Stimulated activated CD8-positive, alpha-beta memory T cell treated with anti-CD3 and anti-CD28 coated beads, Interleukin-15, amount 100 ng/mL, for 1 hour (primary cell): ENCODE measurements around the gene JPH4.
A peak's percentile ranks its signal among the peaks of the same experiment; 100 is the strongest.

Experiments
- DNase-seq: peaks from one replicate; pipeline ENCODE4 v3.0.0-alpha.2; 2020; ENCODE audit warnings: low read depth

The JPH4 gene

DNA sequence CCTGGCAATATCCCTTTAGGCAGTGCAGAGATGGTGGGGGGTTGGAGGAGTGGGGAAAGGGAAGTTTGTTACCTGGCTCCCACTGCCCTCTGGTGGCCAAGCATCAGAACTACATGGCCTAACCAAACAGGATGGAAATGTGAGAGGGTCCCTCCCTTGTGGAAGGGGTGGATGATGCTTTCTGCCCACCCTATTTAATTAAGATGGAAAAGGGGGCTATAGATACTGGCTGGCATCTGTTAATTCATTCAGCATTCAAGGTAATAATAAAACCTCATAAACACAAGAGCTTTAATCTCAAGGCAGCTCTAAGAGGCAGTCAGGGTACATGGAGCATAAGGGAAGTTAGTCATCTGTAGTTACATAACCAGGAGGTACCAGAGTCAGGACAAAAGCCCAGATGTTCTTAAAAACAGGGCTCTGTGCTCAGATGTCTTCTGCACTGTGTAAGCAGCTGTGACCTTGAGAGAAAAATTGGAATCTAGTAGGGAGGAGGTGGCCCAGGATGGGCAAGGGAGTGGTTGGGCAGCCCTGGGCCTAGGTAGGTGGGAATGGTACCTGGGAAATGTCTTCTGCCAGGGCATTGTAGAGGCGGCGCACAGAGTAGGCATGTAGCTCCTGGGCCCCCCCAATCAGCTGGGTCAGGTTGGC, 15.6 kb downstream of the JPH4 start:
- DNase-seq = peak; percentile 38

DNA sequence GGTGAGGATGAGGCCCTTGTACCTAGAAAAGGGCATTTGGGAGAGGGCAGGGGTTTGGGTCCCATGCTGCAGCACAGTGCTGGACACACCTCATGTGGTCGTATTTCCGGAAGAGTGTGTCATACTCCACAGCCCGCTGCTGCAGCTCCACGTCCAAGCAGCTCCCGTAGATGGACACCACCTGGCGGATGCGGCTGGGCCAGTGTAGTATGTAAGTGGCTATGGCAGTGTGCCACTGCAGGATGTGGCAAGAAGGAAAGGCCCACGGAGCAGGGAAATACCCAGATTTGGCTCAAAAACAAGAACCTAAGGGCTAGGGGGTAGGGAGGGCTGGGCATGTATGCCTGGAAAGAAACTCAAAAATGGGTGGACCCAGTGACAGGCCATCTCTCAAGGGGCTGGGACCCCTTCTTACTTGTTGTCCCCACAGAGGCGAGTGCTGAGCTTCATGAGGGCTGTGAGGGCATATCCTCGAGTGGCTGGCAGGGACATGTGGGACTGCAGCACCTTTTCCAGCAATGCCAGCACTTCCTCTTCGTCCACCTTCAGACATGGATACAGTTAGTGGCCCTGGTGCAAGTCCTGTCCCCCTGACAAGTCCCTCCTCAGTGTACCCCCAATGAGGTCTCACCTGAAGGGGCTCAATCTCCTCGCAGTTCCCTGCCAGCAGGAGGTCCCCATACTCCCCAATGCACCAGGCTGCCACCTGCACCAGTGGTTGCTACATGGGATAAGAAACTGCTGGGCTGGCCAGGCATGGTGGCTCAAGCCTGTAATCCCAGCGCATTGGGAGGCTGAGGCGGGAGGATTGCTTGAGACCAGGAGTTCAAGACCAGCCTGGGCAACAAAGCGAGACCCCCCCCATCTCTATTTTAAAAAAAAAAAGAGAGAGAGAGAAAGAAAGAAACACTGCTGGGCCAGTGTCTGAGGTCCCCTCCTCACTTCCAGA, 16.4 kb downstream of the JPH4 start:
- DNase-seq = no peak

DNA sequence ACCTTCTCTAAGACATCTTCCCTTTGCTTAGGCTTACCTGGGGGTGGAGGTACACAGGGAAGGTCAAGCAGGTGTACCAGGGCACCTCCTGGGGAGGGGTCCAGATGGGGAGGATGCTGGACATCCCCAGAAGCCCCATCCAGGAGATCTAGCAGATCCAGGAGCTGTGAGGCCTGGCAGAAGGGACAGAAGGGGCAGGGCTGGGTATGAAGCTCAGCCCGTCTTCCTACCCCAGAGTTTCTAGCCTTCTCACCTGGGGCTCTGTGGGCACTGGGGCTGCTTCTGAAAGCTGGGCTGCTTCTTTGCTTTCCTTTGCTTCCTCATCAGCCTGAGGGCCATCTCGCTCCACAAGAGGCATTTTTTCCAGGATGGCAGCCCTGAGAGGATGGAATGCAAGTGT, 17.3 kb downstream of the JPH4 start:
- no peak for DNase-seq

DNA sequence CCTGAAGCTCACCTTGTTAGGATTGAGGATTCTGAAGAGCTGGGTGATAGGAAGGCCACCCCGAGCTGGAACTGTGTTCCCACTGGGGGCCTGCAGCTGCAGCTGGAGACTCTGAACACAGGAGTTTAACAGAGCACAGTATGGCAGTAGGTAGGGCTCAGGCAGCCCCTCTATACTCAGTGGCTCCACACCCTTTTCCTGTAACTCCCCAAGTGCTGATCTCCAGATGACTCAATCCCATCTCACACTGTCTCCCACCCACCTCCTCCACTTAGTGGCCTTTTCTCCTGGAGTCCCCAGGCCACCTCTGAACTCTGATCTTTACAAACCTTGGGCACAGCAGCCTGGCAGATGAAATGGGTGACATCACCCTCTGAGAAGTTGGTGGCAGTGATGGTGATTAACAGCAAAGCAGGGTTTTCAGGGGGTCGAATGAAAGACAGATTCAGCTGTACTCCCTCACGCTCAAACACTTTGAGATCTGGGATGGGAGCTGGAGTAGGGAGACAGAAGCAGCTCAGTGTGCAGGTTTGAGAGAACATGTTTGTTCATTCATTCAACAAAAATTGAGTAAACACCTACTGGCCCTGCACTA, 18.6 kb downstream of the JPH4 start:
- DNase-seq = no peak

DNA sequence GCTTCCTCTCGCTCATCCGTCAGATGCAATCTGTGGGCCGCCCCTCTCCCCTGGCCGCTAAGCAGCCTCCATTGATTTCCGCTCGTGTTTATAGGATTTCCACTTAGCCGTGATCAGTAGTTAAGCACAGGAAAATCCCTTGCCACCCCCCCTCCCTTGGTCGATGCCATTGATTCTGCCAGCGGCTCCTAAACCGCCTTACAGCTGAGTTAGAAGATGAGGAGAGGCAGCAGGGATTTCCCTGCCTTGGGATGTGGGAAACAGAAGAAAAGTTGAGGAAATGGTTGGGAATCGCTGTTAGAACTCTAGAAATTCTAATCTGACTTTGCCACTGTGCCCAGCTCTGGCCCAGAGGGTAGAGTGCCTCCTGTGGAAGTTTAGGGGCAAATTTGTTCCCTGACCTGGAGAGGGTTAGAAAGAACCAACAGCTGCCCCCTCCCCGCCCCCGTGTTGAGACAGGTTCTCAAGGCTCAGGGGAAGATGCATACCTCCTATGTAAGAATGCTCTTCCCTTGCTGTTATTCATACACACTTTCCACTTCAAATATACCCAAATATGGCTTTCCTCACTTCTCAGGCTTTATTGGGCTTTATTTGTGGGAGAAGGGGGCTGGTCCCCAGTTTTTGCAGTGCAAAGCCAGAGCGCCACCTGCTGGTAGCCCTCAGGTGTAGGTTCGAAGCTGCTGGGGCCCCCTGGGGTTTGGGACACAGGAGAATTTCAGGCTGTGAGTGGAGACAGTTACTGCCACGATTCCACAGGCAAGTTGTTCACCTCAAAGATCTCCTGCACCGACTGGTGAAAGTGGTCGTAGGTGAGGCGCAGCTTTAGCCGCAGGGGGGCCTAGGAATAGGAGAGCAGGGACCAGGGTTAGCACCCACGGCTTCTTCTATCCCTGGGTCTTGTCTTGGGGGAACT, 19.3 kb downstream of the JPH4 start:
- DNase-seq = peak; percentile 48

DNA sequence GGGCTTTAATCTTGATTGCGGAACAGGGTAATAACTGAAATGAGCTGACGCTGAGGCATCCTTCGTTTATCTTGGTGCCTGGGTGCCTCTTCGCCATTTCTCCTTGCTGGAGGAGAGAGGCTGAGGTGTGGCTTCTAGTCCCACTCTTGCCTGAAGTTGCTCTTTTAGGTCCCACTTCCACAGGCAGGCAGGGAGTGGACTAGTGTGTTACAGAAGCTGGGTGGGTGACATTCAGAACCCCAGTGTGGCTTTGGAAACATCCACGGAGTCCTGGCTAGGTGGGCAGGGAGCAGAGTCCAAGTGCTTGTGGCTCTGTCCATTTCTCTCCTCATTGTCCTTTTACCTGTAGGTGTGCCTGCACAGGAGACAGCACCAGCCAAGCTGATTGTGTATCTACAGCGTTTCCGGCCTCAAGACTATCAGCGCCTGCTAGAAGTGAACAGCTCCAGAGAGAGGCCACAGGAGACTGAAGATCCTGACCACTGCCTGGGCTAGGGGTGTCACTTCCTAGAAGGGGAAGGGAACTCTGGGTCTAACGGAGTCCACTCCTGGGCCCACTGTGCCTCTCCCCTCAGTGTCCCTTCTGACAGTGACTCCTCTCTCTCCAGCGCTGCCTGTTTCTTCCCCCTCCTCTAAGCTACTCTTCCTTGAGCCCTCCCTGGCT, 20.1 kb downstream of the JPH4 start:
- no peak for DNase-seq

DNA sequence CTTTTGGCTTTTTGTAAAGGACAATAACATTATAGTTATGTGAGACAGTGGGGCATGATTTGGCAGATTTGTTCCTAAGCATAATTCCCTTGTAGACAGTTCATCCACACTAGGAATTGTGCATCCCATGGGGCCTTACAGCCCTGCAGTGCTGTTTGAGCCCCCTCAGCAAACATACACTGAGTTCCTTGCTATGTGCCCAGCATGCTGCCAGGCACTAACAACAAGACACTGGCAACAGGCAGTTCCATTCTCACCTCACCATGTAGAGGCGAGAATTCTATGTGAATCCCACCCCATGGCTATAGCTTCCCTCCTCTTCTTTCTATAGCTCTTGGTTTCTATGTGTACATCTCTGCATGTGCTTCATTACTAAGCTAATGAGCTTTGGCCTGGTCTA, 20.6 kb downstream of the JPH4 start:
- no peak for DNase-seq

DNA sequence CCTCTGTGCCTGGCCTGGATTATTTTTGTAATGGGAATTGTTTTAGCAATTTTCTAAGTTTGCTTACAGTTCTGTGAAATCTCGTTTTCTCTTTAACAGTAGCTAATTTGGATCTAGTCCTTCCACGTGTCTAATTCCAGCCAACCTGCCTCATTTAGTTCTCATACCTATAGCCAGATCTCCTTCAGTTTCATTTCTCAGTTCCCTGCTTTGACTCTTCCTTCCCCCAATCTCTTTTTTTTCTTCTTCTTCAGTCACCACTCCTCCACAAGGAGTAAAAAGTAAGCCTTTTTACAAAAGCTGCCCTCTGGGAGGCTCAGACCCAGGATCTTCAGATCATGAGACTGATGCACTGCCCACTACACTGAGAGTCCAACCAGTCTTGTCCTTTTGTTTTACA, 21.1 kb downstream of the JPH4 start:
- no peak for DNase-seq

DNA sequence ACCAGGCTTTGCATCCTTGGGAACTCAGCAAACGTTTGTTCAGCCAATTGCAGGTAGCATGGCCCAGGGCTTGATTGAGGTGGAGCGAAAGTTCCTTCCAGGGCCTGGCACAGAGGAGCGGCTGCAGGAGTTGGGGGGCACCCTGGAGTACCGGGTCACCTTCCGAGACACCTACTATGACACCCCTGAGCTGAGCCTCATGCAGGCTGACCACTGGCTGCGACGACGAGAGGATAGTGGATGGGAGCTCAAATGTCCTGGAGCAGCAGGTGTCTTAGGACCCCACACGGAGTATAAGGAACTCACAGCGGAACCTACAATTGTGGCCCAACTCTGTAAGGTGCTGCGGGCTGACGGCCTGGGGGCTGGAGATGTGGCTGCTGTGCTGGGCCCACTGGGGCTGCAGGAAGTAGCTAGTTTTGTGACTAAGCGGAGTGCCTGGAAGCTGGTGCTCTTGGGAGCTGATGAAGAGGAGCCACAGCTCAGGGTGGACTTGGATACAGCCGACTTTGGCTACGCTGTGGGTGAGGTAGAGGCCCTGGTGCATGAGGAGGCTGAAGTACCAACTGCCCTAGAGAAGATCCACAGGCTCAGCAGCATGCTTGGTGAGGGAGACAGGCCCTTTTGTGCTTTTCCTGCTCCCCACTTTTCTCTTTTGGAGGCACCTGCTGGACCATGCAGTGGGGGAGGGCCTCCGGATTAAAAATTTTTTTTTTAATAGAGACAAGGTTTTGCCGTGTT, 21.7 kb downstream of the JPH4 start:
- DNase-seq = no peak

DNA sequence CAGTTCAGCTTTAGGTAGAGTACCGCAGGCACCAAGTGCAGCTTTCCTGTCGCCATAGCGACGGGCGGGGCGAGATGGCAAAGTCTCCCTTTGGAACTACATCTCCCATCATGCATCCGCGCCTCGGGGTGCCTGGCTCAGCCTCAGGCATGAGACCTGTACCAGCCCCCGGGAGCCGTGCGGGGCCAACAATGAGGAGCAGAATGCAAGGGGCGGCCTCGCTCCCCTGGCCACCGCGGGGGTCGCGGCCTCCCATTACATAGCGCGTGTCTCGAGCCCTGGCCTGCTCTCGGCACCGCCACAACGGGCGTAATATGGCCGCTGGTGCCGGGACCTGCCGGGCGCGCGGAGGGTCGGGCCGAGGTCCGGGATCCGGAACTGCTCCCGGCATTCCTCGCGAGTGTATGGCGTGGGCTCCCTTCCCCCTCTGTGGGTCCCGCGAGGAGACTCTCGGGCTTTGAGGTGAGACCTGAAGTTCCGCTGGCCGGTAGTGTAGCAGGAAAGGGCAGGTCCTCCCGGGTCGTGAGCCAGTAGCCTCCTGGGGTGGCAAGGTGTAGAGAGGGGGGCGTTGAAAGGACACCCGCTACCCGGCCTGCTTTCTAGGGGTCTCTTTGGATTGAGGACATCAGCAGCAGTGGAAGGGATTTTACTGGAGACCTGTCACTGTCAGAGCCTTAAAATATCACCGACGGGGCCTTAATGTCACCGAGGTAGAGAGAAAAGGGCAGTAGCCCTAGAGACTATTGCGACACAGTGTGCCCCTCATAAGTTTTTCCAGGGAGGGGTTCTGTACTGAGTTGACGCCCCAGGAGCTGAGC, 22.5 kb downstream of the JPH4 start, which contains the start of gene THTPA:
TSS of gene THTPA (plus strand) at position 390 of the 818 bp plus-strand sequence. CDS start 487 bp downstream, outside the sequence.
- DNase-seq = peak; percentile 89

DNA sequence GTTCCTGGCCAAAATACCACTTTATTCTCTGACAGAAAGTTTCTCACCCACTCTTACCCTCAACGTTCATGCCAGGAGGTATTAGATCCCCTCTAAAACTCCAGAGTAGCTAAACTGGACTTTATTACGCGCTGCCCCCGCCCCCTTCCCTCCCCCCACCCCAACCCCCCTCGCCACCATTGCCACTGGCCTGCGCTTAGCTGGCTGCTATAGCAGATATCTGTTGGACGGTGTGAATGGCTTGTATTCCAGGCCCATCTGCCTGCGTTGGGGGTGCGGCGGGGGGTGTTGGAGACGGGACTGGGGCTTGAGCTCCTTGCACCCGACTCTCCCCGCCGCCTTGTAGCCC, 23.1 kb downstream of the JPH4 start:
- DNase-seq = no peak

DNA sequence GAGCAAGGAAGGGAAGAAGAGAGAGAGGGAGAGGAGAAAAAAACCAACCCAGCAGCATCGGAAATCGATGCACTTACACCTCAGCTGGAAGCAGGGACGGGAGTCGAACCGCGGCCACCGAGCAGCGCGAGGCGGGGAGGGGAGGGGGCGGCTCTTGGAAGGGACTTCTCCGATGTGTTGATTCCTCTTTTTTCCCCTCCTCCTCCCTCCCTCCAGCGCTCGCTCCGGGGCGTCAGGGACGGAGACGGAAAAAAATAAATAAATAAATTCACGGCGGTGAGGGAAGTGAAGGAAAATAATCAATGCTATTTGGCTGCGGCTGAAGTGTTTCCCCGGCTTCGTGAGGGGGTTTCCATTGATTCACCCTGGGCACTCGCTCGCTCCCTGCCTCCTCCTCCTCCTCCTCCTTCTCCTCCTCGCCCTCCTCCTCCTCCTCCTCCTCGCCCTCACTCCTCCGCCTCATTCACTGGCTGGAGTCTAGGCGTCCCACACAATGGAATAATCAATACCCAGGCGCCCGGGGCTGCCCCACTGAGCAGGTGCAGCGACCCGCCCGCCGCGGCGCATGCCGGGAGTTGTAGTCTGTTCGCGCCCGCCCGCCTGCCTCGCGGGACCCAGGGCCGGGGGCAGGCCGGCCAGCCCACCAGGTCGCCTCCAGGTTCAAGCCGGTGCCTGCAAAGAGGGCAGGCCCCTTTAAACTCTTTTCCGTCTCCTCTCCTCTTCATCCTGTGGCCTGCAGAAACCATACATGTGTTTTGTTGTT, 27.1 kb downstream of the JPH4 start, which contains the start of gene ZFHX2:
TSS of gene ZFHX2 (minus strand) at position 500 of the 763 bp plus-strand sequence. CDS start 16,440 bp downstream, outside the sequence.
- peak; percentile 58 for DNase-seq

DNA sequence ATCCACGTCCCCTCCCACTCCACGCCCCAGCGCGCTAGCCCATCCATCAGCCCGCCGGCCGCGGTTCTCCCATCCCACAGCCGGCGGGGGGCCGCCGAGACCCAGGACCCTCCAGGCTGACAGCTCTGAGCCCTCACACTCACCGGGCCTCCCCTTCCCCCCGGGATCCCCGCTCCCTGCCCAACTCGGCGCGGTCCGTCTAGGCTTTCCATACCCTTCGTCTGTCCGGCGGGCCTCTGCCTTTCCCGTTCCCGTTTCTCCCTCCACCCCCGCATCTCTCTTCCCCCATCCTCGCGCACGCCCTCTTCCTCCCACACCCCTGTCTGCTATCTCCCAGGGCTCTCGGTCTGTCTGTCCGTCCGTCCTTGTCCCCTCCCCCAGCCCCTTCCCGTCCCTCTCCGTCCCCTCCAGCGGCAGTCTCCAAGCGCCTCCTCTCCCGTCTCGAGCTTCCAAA, 27.8 kb downstream of the JPH4 start:
- no peak for DNase-seq

DNA sequence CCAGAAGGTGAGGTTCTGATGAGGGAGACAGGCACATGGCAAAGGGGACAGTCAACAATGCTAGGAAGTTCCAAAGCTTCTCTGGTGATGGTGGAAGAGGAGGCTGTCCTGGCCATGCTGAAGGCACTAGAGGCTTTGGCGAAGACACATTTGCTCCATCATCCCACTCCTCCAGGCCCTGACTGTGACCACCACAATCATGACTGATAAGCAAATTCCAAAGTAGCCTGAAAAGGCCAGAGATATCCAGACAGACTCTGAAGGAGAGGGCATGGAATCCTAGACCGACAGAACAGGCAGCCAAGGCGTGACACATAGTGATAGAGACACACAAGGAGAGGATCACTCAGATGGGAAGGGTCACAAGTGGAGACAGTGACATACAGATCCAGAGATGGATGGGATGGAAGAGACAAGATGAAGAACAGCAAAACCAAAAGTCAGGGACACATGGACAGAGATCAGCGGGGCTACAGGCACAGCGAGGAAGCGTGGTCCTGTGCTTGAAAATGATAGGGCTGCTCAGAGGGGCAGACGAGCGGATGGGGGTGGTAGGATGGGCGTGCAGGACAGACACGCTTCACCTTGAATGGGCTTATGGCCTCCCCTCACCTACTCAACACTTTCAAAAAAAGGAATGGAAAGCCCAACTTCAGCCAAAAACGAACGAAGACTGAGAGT, 28.3 kb downstream of the JPH4 start:
- DNase-seq = no peak

DNA sequence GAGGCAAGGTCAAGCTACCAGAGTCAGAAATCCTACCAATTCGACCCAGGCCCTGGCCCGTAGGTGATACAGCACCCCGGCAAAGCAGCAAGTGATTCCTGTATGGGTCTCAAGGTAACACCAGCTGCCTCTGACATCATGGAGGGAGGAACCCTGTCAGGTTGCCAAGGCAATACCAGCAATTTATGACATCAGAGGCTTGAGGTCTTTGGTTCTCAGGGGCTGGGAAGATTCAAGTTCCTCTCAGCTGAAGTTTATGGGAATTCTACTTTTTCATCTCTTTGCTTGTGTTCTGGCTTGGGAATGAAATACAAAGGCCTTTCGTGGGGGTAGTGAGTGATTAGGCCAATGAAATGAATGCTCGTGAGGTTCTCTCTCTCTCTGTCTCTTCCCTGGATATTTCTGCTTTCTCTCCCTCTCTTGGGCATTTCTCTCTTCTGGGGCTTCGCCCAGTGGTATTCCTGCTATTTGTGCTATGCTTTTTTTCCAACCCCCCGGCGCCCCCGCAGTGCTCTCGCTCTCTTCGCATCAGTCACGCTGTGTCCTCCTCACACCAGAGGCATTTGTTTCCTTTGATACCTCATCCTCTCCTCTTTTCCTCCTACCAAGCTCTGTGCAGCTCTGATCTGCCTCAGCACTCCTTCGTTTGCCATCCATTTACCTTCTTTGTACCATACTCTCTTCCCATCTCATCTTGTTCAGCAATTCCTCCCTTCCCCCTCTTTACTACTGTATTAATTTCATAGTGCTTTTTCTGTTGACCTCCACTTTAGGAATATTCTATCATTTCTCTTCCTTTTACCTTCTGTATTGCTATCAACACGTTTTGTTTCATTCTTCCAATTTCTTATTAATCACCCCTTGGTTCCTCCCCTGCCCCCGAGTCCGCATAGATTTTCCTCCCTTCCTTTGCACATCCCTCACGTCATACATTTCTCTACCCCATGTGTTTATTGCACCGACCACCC, 30.0 kb downstream of the JPH4 start:
- DNase-seq = no peak

DNA sequence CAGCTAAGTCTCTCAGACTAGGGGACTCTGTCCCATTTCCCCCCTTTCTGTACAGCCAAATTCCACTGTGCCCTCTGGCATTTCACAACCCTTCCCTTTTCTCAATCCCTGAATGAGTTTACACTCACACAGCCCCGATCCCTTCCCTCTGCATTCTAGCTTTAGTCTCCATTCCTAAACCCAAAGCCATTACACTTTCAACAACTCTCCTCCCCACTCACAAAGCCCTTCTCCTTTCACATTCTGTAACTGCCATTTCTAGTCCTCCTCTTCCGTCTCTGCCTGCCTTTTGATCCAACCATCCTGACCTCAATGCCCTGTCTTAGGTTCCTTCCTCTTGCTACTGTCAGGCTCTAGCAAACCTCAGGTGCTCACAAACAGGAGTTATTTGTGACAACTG, 30.7 kb downstream of the JPH4 start:
- DNase-seq = no peak

DNA sequence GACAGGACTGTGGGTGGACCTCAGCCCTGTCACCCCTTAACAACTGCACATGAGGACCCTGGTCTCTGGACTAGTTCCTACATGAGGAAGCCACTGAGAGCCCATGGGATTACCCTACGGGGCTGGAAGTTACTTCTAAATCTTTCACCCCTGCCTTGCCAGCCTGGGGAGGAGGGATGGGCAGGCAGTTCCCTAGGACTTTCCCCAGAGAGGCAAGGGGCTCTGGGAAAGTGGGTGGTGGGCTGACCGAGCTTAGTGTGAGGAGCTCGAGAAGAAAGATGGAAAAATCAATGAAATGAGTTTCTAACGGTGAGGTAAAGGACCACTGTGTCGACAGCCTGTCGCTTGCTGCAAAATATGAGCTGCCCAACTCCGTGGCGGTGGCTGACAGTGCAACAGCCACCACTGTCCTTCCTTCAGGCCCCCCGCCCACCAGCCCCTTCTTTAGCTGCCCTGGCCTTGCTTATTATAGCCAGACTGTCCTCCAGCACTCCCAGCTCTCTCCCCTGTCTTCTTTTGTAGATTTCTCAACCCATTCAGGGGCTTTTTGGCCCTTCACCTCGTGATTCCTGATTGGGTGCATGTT, 32.0 kb downstream of the JPH4 start:
- DNase-seq = no peak
